Measurements from ENCODE around the gene BANF1.

BANF1 gene

GRCh38 chr11:66042227-66042995 is 40.1 kb downstream of the BANF1 start:
- DNase-seq: no peak

DNA sequence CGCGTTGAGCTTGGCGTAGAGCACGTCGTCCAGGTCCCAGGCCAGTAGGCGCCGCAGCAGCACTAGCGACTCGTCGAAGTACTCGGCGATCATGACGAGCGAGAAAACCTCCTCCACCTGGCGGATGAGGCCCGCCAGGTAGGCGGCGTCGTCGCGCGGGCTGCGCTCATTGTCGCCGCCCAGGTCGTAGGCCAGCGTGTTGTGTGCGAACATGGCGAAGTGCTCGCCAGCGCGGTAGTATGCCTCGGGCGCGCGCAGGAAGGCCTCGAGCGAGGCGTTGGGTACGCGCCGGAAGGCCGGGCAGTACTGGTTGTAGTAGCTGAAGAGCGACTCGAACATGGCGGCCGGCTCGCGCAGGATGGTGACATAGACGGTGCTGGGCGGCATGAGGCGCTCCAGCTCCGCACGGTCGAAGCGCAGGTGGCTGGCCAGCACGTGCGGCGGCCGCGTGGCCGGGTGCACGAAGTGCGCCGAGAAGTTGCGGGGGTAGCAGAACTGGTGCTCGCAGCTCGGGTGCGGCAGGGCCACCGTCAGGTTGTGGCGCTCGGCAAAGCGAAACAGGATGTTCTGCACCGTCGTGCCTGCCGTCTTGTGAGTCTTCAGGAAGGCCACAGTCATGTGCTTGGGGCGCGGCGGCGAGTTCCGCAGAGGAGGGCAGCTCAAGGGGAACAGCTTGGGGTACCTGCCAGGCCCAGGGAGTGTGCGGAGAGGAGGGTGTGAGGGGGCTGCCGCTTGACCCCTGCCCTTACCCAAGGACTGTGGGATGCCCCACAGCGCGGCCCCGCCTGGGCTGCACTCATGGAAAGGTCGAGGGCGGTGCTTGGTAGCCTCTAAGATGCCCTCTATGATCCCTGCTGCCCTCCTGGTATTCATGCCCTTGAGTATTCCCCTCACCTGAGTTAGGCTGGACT is 40.9 kb downstream of the BANF1 start:
- no peak for DNase-seq

- DNase-seq: no peak
These were observed 42.5 kb downstream of the BANF1 start for GRCh38 chr11:66044757-66045156.

DNA sequence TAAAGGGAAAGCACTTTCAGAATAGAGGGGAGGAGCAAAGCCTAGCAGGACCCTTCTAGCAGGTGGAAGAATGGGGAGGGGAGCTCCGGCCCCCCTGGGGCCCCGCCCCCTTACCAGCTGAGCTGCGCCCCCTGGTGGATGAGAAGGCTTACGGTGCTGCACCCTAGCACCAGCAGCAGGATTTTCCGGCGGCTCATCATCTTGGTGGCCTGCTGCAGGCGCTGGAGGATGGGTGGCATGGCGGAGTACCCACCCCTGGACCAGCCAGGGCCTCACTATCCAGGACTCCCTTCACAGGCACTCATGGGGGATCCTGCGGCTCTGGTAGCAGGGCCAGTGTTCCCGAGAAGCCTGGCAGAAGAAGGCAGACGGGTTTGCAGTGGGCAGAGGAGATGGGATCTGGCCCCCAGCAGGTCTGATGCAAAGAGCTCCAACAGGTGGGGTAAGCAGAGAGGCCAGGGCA is 42.9 kb downstream of the BANF1 start:
- peak; percentile 89 for DNase-seq

DNA sequence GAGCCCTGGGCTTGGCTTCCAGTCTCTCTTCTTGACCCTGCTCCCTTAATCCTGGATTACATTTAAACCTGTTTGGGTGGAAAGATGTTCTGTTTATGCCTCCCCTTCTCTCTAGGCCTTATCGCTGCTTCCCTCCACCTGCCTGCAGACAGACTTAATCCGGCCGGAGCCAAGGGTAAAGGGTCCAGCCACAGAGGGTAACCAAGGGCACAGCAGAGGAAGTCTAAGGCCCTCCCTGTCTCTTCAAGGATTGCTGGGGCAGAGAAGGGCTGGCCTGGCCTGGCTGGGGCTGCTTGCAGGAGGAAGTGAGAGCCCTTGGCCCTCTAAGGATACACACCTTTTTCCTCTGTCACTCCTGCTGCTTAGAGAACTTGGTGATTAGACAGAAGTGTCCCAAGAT is 44.6 kb downstream of the BANF1 start:
- DNase-seq: no peak

DNA sequence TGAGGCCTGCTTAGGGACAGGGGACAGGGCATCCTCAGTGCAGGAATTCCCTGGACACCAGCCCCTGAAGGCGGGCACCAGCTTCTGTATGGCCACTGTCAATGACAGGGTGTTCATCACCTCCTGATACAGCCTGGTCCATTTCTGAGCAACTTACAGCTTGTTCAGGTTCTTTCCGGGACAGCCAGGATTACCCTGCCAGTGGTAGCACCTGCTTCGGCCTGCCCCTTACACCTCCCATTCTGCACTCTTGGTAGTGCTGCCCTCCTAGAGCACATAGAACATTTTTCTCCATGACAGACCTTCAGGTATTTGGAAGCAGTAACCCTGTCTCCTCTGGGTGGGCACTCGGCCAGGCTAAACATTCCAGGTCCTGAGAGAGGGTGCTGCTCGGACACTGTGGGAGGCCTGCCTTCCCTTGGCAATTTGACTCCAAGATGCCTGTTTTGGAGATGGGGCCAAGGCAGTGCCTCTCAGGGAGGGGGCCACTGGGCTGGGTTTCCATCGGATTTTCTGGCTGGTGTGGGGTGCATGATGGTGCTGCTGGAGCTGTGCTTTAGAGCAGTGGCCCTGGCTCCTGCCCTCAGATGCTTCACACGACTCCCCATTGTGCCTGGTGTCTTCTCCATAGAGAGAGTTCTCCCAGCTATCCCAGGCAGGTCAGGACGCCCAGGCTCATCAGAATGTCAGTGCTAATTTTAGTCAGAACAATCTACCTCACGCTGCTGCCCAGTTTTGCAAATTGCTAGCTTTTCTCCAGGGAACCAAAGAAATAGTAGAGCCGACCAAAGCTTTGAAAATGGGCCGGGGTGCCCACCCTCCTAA is 45.5 kb downstream of the BANF1 start:
- DNase-seq: no peak

- peak; percentile 32 for DNase-seq
These were observed 46.4 kb downstream of the BANF1 start, which contains the start of gene GAL3ST3 for GRCh38 chr11:66048547-66049323. Gene GAL3ST3 (minus strand): TSS chr11:66049161. CDS start chr11:66045415, 3,746 bp downstream.

GRCh38 chr11:66050581-66051231 is 48.4 kb downstream of the BANF1 start:
- DNase-seq: no peak

- no peak for DNase-seq
These were observed 49.1 kb downstream of the BANF1 start for GRCh38 chr11:66051371-66051765.

- peak; percentile 97 for DNase-seq
These were observed 49.7 kb downstream of the BANF1 start, which contains the start of gene SF3B2 for GRCh38 chr11:66051766-66052663. Gene SF3B2 (plus strand): TSS chr11:66052364. CDS start chr11:66052385, 21 bp downstream.

DNA sequence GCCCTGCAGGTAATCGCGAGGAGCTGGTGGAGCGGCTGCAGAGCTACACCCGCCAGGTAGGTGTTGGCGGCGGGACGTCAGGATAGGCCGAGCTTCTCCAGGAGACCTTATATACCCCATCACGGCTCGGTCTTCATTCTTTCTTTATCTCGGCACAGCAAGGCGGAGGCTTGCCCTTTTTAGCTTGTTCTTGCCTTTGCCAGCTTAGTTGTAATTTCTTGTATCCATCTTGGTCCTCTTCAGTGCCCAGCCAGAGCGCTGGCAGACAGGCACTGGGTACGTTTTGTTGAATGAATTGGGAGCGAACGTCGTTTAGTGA is 50.3 kb downstream of the BANF1 start:
- no peak for DNase-seq
